LNCaP clone FGC (cell line): ENCODE measurements around the gene TMEM63C.

Experiments used
- DNase-seq: peaks from one replicate; pipeline ENCODE4 v3.0.0-alpha.2; 2011; ENCODE audit warnings: low read depth
- H3K4me3 ChIP-seq: 2 replicates; pipeline ENCODE4 v1.5.1; 2011; ENCODE audit warnings: mild to moderate bottlenecking, low read depth, low read length, control low read depth
- CTCF ChIP-seq: IDR thresholded peaks from 2 replicates; pipeline ENCODE4 v1.5.1; 2012; ENCODE audit warnings: mild to moderate bottlenecking; ENCODE audit not compliant: control insufficient read depth, insufficient read depth; ENCODE audit errors: extremely low read depth

The TMEM63C gene

DNA sequence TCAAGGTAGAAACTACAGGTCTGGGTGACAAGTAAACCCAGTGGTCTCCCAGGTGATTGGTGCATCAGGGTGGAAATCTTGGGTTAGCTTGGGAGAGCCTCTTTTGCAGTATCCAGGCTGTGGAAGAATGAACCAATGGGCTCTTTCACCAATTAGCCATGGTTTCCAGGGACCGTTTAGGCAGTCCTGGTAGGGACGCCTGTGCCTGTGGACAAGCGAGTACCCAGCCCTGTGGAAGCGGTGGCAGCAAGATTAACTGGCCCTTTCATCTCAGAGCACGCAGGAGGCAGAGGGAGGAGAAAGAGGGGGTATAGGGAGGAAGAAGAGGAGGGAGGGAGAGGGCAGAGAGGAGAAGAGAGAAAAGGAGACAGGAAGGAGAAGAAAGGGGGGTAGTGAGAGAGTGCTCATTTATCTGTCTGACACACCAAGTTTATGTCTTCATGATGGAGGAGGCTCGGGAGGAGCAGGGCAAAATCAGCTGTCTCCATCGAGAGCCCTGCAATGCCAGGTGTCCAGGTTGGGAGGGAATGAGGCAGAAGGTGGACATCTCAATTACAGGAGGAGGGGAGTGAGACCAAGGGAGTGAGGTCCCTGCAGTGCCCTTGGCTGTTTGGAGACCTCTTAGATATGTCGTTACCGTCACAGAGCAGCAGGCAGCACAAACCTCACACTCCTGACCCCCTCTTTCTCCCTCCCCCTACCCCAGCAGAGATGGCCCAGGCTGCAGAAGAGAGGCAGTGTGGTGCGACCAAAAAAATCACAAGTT, 35.4 kb upstream of the TMEM63C start:
- no peak for DNase-seq
- H3K4me3 ChIP-seq: no peak overlapping the region
- no peak for TF ChIP-seq CTCF

- no peak for DNase-seq
- TF ChIP-seq CTCF: no peak
- no peak overlapping the region for H3K4me3 ChIP-seq
Observed at GRCh38 chr14:77148510-77149231, 32.9 kb upstream of the TMEM63C start.

GRCh38 chr14:77151245-77151644, 30.4 kb upstream of the TMEM63C start:
- no peak overlapping the region for H3K4me3 ChIP-seq
- peak; percentile 52 for TF ChIP-seq CTCF
- no peak for DNase-seq

- 0 out of 2 replicates have a peak, but pooled peaks have one; percentile 18 for TF ChIP-seq CTCF
- DNase-seq: no peak
- no peak overlapping the region for H3K4me3 ChIP-seq
Observed at GRCh38 chr14:77151918-77152588, 29.5 kb upstream of the TMEM63C start.

GRCh38 chr14:77153802-77154201, 27.8 kb upstream of the TMEM63C start:
- no peak overlapping the region for H3K4me3 ChIP-seq
- no peak for TF ChIP-seq CTCF
- DNase-seq: no peak

GRCh38 chr14:77154421-77154820, 27.2 kb upstream of the TMEM63C start:
- no peak for DNase-seq
- no peak for TF ChIP-seq CTCF
- H3K4me3 ChIP-seq: no peak overlapping the region
